Measurements from ENCODE around the gene KCNQ1. TPM values are rescaled to one million over a fixed set of nuclear protein-coding genes. Genes with fewer than 3 reads are reported as not detected.

The KCNQ1 gene
- total RNA-seq, 1 experiment from 2014 or later: not detected

GRCh38 chr11:2586087-2586792, 141.4 kb downstream of the KCNQ1 start:
- no peak for DNase-seq (ENCODE audit: extremely low read depth, low read depth)

GRCh38 chr11:2586793-2587131, 142.0 kb downstream of the KCNQ1 start:
- no peak for DNase-seq (ENCODE audit: extremely low read depth, low read depth)

GRCh38 chr11:2587132-2587930, 142.5 kb downstream of the KCNQ1 start:
- no peak for DNase-seq (ENCODE audit: extremely low read depth, low read depth)

GRCh38 chr11:2587976-2588748, 143.4 kb downstream of the KCNQ1 start:
- no peak for DNase-seq (ENCODE audit: extremely low read depth, low read depth)

- DNase-seq (ENCODE audit: extremely low read depth, low read depth): no peak
Measured at GRCh38 chr11:2588809-2589537, 144.2 kb downstream of the KCNQ1 start.

- no peak for DNase-seq (ENCODE audit: extremely low read depth, low read depth)
Measured at GRCh38 chr11:2589538-2589934, 144.7 kb downstream of the KCNQ1 start.

GRCh38 chr11:2590131-2590964, 145.5 kb downstream of the KCNQ1 start:
- no peak for DNase-seq (ENCODE audit: extremely low read depth, low read depth)

GRCh38 chr11:2590965-2591754, 146.4 kb downstream of the KCNQ1 start:
- DNase-seq (ENCODE audit: extremely low read depth, low read depth): no peak

- no peak for DNase-seq (ENCODE audit: extremely low read depth, low read depth)
Measured at GRCh38 chr11:2591805-2592204, 147.0 kb downstream of the KCNQ1 start.

- DNase-seq (ENCODE audit: extremely low read depth, low read depth): no peak
Measured at GRCh38 chr11:2592559-2593392, 148.0 kb downstream of the KCNQ1 start.

- DNase-seq (ENCODE audit: extremely low read depth, low read depth): no peak
Measured at GRCh38 chr11:2593393-2593950, 148.7 kb downstream of the KCNQ1 start.

GRCh38 chr11:2594267-2594666, 149.5 kb downstream of the KCNQ1 start:
- DNase-seq (ENCODE audit: extremely low read depth, low read depth): no peak

GRCh38 chr11:2595204-2595603, 150.4 kb downstream of the KCNQ1 start:
- DNase-seq (ENCODE audit: extremely low read depth, low read depth): no peak

- no peak for DNase-seq (ENCODE audit: extremely low read depth, low read depth)
Measured at GRCh38 chr11:2599561-2600189, 154.9 kb downstream of the KCNQ1 start.

GRCh38 chr11:2609345-2609744, 164.5 kb downstream of the KCNQ1 start:
- DNase-seq (ENCODE audit: extremely low read depth, low read depth): no peak

GRCh38 chr11:2612884-2613571, 168.2 kb downstream of the KCNQ1 start:
- no peak for DNase-seq (ENCODE audit: extremely low read depth, low read depth)

- DNase-seq (ENCODE audit: extremely low read depth, low read depth): no peak
Measured at GRCh38 chr11:2621894-2622293, 177.1 kb downstream of the KCNQ1 start.
